NCI-H2196 treated with DMSO at 0.1 percent for 48 hours (cell line): ENCODE results near the gene PPIP5K1.

Source experiments
- DNase-seq: peaks from one replicate; lab custom pipeline; 2025; ENCODE audit not compliant: unreplicated experiment; lab: John Stamatoyannopoulos, UW

PPIP5K1 gene

GRCh38 chr15:43518197-43518761 lies 71.7 kb downstream of the PPIP5K1 start:
- DNase-seq, result no peak

GRCh38 chr15:43517354-43518196 lies 72.4 kb downstream of the PPIP5K1 start, which contains the start of gene MAP1A:
Gene MAP1A, plus strand, starts transcription at chr15:43517608. Its CDS starts 3,866 bp downstream, at chr15:43521474.
- DNase-seq, result no peak

GRCh38 chr15:43516801-43517353 lies 73.1 kb downstream of the PPIP5K1 start:
- no peak for DNase-seq

GRCh38 chr15:43516185-43516584 lies 73.8 kb downstream of the PPIP5K1 start:
- DNase-seq, result no peak

- DNase-seq, result no peak
Observed at GRCh38 chr15:43515741-43516140, 74.3 kb downstream of the PPIP5K1 start.

GRCh38 chr15:43514241-43515057 lies 75.6 kb downstream of the PPIP5K1 start:
- no peak for DNase-seq

GRCh38 chr15:43513550-43513949 lies 76.5 kb downstream of the PPIP5K1 start:
- no peak for DNase-seq

GRCh38 chr15:43511012-43511885 lies 78.8 kb downstream of the PPIP5K1 start:
- DNase-seq, result no peak

GRCh38 chr15:43510200-43511011 lies 79.6 kb downstream of the PPIP5K1 start:
- peak; percentile 80 for DNase-seq

- DNase-seq, result no peak
Observed at GRCh38 chr15:43509660-43510199, 80.3 kb downstream of the PPIP5K1 start.

- DNase-seq, result no peak
Observed at GRCh38 chr15:43508991-43509659, 80.9 kb downstream of the PPIP5K1 start.

- no peak for DNase-seq
Observed at GRCh38 chr15:43508421-43508820, 81.6 kb downstream of the PPIP5K1 start.

GRCh38 chr15:43505738-43506137 lies 84.3 kb downstream of the PPIP5K1 start:
- no peak for DNase-seq

GRCh38 chr15:43499635-43500034 lies 90.4 kb downstream of the PPIP5K1 start:
- no peak for DNase-seq

GRCh38 chr15:43498990-43499389 lies 91.0 kb downstream of the PPIP5K1 start:
- DNase-seq, result no peak

- DNase-seq, result no peak
Observed at GRCh38 chr15:43493703-43494472, 96.1 kb downstream of the PPIP5K1 start.

GRCh38 chr15:43492673-43493601 lies 97.1 kb downstream of the PPIP5K1 start, which contains the start of gene TP53BP1:
Gene TP53BP1, minus strand, starts transcription at chr15:43493156. Its CDS starts 113 bp downstream, at chr15:43493043.
- DNase-seq, result peak; percentile 88
